AG09309 (cell line): ENCODE measurements around the gene AQP1.

ENCODE experiments used
- DNase-seq: peaks from one replicate; pipeline ENCODE4 v3.0.0-alpha.2; 2010; ENCODE audit warnings: low read depth
- H3K4me3 ChIP-seq: 2 replicates; pipeline ENCODE4 v1.5.1; 2011; ENCODE audit warnings: mild to moderate bottlenecking, low read depth, low read length, moderate library complexity; ENCODE audit not compliant: control insufficient read depth
- CTCF ChIP-seq: IDR thresholded peaks from 2 replicates; pipeline ENCODE4 v1.5.1; 2011; ENCODE audit warnings: mild to moderate bottlenecking, low read depth, low read length, inconsistent platforms; ENCODE audit not compliant: insufficient read depth, control insufficient read depth; ENCODE audit errors: missing control alignments

The AQP1 gene

GRCh38 chr7:30926313-30926712 lies 14.7 kb downstream of the AQP1 start:
- DNase-seq, result no peak
- no peak for TF ChIP-seq CTCF
- no peak overlapping the region for H3K4me3 ChIP-seq

- no peak overlapping the region for H3K4me3 ChIP-seq
- no peak for TF ChIP-seq CTCF
- DNase-seq, result no peak
Measured at GRCh38 chr7:30927040-30927439, 15.4 kb downstream of the AQP1 start.

- no peak for TF ChIP-seq CTCF
- DNase-seq, result no peak
- H3K4me3 ChIP-seq, result no peak overlapping the region
Measured at GRCh38 chr7:30927559-30927958, 15.9 kb downstream of the AQP1 start.

GRCh38 chr7:30928254-30928872 lies 16.7 kb downstream of the AQP1 start:
- no peak overlapping the region for H3K4me3 ChIP-seq
- DNase-seq, result no peak
- no peak for TF ChIP-seq CTCF

- H3K4me3 ChIP-seq, result no peak overlapping the region
- DNase-seq, result no peak
- TF ChIP-seq CTCF, result no peak
Measured at GRCh38 chr7:30929686-30930085, 18.0 kb downstream of the AQP1 start.

- H3K4me3 ChIP-seq, result no peak overlapping the region
- no peak for TF ChIP-seq CTCF
- no peak for DNase-seq
Measured at GRCh38 chr7:30930621-30931020, 19.0 kb downstream of the AQP1 start.
